GM19238 (cell line): ENCODE results near the gene SLITRK1.

Source experiments
- DNase-seq: peaks from one replicate; pipeline ENCODE4 v3.0.0; 2011; ENCODE audit warnings: low spot score; ENCODE audit not compliant: insufficient read length

SLITRK1 gene

DNA sequence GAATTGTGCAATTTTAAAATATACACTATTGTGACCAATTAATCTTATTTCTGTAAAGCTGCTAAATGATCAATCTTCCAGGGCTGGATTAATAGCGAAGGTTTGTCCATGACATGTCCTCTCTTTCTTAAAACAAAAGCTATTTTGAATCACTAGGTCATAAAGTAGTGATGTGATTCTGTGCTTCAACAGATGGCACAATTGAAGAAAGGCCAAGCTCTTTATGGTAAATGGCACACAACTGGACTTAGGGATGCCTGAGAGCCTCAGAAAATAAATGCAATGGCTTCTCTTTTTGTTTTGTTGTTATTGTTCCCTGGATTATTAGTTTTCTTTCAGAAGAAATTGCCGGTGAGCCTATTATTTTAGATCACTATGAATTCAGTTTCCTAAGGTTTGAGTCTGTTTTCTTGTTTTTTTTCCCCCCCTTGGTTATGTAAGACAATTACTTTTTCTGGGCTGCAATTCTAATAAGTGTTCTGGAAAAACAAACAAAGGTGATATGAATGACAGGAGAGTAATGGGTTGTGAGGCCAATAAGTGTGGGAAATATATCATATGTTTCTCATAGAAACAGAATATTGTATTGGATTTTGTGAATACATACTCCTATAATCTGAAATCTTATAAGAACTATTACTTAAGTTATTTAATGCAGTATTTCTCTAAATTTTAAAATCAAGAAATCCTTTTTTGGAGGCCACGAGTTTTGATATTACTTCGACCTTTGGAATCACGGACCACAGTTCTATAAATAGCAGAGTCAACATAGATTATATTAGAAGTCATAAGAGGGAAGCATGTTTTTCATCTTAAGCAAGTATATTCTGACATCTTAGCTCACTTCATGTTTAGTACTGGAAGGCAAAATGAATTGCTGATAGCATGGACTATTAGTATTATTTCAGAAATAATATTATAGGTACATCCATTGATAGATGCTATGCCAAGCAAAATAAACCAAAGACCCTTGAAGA is 16.8 kb downstream of the SLITRK1 start:
- no peak for DNase-seq

DNA sequence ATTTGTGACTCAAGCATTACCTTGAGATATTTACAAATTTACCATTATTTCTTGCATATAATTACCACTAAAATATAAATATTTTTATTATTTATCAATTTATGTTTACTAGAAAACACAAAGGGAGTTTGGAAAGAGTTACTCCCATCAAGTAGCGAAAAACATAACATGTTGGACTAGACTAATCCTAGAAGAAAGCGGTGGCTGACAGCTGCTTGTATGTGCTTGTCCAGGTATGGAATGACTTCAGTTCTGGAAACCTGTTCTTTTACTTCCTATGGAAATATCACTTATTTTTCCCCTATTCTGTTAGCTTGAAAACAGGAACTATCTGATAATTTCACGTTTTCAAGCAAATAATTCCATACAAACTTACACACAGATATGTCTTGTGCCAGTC is 28.5 kb downstream of the SLITRK1 start:
- no peak for DNase-seq

DNA sequence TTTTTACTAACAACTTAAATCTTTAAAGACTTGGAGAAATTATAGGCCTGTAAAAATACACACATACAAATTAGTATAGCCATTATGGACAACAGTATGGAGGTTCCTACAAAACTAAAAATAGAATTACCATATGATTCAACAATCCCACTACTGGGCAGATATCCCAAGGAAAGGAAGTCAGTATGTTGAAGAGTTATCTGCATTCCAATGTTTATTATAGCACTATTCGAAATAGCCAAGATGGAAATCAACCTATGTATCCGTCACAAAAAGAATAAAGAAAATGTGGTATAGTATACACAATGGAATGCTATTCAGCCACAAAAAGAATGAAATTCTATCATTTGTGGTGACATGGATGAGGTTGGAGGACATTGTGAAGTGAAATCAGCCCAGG is 37.2 kb downstream of the SLITRK1 start:
- no peak for DNase-seq

DNA sequence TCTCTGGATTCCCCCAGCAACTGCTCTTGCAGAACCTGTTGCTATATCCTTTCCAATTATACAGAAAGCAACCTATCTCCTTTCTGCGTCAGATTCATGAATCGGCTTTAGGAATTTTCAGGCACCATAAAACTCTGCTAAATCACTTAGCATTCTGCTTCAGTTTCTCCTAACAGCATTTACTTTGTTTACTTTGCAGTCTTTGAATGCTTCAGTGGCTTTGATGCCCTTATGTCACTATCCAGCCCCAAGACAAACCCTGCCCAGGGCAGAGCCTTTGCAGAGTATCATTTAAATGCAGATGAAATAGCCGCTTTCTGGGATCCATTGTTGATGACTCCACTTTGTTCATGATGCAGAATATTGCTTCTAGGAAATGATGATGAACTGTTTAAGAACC is 43.1 kb downstream of the SLITRK1 start:
- no peak for DNase-seq

DNA sequence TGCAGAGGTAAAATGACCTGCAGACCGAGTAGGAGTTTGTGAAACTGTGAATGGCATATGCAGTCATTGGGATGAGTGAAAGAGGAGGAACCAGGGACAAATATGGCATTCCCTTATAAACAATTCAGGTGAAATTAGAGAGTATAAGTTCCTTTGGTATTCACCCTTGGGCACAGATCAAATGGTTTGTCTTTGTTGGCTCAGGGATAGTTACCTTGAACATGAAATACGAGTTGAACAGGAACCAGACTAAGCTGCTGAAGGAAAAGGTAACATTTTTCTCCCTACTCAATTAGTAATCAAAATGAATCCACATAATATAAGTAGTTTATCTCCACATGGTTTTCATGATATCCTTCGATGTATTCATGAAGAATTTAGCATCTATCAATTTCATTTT is 50.5 kb downstream of the SLITRK1 start:
- no peak for DNase-seq

DNA sequence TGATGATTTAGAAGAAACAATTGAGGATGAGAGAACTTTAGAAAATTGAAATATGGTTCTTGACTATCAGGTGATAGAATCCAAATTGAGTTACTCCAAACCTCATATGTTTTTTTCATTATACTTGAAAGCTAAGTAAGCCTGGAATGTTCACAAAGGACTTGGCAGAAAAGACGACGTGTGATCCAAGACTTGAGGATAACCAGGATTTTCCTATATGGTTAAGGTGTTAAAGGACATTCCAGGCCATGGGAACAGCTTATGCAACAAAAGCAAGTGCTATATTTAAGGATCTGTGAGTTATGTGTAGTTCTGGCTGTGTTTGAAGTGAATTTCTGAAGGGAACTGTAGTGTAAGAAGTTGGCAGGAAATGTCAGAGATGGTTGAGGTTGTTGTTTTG is 52.5 kb downstream of the SLITRK1 start:
- DNase-seq, result no peak

DNA sequence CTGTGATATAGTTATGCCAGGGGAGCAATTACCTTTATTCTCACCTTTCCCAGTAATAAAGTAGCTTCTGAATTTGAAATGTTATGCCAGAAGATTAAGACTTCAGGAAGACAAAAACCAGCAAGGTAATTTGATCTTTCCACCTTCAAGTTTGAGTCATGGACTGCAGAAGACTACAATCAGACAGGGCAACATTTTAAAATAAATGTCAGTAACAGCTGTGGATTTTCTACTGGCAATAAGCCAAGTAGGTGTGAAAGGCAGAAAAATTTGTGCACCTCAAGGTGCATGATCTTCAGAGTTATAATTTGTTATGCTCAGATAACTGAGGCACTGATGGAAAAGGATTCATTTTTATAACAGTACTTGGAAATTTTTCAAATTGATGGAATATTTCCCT is 54.9 kb downstream of the SLITRK1 start:
- DNase-seq, result no peak
